HG03095 (cell line): ENCODE measurements around the gene PEAK1.

Experiments
- ATAC-seq: cut with Tn5 transposase; IDR thresholded peaks from one replicate; pipeline ENCODE4 v1.9.1; 2021; ENCODE audit warnings: moderate library complexity; ENCODE audit not compliant: unreplicated experiment

PEAK1 gene

DNA sequence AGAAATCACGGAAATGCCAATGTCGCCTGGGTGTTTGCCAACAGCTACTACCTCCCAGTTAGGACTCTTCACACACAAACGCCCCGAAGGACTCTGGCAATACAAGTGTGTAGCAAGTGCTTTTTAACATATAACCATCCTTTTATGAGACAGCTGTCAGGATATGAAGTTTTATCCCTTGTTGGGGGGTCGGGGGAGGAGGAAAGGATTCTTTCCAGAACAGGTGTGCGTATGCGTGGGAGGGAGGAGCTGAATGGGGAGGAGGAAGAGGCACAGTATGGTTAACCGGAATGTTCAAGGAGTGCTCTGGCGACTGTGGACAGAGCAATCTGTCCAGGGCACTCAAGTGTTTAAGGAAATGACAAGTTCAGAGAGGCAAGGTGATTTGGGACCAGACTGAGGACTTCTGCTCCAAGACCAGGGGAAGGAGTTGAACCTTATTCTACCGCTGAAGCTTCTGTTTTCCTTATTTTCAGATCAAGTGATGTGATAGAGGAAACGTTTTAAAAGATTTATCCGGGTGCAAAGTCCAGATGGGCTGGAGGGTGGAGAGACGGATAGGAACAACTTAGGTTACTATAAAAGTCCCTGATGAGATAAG lies 350.3 kb downstream of the PEAK1 start:
- no peak for ATAC-seq

DNA sequence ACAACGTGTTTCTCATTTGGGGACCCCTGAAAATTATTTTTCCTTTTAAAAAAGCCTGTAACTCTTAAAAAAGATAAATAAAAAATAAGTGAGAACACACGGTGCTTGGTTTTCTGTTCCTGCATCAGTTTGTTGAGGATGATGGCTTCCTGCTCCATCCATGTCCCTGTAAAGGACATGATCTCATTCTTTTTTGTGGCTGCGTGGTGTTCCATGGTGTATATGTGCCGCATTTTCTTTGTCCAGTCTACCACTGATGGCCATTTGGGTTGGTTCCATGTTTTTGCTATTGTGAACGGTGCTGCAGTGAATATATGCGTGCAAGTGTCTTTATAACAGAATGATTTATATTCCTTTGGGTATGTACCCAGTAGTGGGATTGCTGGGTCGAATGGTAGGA lies 351.3 kb downstream of the PEAK1 start:
- no peak for ATAC-seq

DNA sequence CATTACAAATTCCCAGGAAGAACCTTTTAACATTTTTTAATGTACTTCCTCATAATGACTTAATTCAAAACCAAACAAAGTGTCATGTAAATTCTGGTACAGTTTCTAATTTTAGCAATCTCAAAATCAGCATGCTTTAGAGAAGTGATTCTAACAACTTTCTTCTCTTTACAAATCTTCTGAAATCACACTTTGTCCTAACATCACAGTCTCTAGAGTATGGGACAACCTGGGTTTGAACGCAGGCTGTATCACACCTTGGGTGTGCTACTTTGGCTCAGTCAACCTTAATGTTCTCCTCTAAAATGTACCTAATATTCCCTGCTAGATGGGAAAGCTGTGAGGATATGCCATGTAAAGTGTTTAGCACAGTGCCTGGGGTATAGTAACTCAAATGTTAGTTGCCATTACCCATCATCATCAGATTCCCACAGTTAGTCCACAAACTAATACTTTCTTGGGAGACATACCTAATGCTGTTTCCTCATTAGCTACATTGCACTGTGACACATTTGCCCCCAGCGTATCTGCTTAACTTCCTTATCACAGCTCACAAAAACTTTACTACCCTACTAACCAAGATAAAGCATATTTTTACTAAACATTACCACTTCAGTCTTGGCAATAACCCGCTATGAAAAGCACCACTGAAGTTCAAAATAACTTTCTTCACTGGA lies 352.1 kb downstream of the PEAK1 start:
- no peak for ATAC-seq

DNA sequence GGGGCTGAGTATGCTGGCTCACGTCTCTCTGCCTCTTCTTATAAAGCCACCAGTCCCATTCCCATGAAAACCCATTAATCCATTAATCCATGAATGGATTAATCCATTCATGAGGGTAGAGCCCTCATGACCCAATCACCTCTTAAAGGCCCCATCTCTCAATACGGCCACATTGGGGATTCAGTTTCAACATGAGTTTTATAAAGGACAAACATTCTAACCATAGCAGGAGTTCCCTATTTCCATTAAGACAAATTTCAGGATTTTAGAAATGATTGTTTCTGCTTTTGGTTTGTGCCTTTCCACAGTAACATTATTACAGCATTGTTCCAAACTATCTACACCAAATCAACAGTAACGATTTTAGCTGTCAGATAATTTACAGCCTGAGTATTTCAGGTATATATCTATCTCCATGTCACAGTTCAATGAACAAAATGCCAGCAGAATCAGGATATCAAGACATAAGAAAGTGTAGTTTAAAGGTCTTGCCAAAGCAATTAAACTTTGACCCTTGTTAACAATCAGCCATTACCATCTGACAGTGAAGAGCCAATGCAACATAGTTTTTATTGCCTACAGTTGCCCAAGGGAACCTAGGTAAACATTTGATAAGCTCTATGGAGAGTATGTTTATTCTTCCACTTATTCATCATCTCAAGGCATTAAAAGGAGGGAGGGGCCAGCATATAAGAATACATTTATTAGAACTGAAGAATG lies 352.8 kb downstream of the PEAK1 start:
- no peak for ATAC-seq

DNA sequence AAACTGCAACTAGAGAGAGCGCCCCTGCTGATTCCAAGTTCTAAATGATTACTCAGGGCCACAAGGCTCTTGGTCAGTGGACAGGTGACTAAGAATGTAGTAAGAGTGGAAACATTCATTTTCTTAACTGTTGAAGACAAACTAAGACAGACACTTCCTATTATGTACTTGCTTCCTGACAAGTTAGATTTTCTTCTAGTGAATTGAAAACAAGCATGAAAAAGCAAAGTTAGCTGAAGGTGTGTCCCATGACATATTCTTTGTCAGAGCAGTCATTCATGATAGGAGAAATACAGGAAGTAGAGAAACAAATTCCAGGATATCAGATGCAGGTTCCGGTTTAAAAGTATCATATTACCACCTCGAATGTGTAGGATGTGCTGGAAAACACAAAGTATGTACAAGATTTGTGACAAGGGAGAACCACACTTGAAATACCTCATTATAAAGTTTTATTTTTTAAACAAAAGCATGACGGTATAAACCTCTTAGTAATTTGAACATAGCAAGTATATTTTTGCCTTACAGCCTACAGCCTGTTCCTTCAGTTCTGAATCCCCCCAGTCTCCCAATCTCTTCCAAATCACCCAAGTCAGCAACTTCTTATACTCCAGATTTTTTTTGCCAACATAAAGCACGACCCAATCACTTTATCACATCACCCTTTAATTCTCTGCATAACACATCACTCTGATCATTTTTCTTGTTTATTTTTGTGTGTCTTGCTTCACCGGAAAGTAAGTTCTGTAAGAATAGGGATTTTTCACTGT lies 355.2 kb downstream of the PEAK1 start:
- no peak for ATAC-seq

DNA sequence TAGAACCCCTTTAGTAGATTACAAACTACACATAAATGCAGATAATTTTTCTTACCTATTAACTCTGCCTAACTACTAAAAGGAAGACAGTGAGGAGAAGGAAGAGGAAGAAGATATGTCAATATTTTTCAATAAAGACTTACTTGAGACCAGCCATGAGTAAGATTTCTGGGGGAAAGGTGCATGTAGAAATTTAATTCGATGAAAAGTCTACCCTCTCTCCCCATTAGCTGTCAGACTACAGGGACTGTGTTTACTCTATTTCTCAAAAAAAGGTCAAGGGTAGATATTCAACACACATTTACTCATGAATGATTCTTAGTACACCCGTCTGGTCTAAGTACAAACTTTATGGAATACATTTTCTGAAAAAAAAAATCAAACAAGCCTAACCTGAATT lies 355.8 kb downstream of the PEAK1 start:
- ATAC-seq = no peak

DNA sequence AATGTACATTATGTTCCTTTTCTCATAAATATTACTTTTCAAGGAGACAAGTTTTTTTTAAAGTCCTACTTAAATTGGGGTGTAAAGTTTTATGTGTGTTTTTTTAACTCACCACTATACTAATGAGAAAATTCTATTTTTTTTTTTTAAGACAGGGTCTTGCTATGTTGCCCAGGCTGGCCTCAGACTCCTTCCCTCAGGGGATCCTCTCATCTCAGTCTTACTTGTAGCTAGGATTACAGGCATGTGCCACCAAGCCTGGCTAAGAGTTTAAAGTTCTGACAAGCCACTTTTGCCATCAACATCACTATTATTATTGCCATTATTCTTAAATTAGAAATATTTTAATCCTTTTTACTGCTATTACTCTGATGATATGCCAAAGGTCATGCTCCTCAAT lies 356.7 kb downstream of the PEAK1 start:
- no peak for ATAC-seq

DNA sequence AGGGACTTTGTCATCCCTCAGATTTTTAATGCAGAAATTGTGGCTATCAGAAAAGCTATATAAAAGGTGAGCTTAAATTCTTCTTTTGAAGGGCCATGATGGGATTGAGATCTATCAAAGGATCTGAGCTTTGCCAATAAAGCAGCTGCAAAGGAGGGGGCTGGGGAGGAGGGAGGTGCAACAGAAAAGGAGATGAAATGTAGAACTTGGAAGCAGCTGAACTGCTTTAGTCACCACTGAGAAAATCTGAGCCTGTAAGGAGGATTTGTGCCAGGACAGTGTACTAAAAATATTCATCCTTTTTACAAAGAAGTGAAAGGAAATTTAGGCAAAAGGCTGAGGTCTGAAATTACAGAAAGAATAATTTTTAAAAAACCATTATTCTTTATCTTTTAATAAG lies 359.4 kb downstream of the PEAK1 start:
- no peak for ATAC-seq

DNA sequence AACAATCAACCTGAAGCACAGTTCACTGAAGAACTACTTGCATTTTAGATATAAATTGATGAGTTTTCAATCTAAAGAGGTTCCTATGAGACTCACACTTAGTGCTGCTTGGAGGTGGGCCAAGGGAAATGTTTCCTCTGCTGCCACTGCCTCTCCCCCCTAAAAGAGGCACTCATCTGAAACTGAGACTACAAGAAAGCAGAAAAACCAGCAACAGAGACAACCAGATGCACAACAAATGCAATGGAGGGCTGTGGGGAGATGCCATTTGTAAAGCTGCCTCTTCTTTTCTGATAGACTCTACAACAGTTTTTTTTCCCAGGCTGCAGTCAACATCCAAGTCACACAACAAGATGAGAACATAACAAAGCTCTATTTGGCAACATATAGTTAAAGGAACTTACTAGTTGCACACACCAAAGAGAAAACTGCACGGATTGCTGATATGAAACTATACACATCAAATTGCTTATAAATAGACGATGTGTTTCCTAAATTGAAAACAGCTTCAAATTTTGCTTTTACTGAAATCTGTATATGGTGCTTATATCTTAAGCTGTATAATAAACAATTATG lies 360.0 kb downstream of the PEAK1 start:
- peak; percentile 64 for ATAC-seq

DNA sequence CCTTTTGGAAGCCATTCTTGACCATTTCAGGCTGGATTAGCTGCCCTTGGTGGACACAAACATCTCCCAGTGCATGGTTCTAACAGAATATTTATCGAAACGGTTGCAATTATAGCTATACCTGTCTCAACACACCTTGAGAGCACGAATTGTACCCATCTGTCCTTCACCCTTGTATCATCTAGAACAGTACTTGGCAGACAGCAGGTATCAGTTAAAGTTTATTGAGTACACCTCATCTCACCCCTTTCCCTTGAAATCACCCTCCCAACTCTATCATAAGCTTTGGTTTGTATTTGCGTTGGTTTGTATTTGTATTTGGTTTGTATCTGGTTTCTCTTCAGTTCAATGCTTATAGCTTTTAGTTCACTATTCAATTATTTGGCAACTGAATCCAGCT lies 361.4 kb downstream of the PEAK1 start:
- no peak for ATAC-seq

DNA sequence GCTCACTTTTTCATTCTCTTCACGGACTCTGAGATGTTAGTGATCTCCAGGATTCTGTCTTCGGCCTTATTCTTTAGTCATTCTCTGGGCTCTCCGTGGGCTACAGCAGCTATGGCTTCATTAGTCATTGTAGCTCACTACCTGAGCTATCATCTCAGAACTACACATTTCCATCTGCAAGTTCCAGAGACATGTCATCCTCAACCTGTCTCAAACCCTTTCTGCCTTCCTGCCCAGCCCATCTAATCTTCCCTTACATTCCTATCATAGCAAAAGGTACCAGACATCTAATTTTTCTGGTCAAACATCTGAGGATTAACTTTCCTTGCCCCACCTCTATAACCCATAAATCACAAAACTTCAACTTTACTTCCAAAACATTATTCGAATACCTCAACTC lies 362.2 kb downstream of the PEAK1 start:
- ATAC-seq = no peak

DNA sequence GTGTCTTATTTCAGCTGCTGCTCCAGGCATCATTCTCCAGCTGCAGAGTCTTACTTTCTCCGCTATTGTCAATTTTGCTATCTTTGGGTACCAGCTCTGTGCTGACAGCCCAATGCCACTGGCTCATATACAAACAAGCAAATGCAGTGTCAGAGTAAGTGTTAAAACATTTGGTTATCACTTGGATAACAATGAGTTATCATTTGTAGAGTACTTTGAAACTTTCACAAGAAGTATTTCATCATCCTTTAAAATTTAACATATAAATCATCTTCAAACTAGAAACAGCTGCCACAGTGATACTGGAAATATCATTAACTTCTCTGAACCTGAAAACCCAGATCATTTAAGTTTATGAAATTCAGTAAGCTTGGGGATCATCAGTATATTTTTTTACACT lies 362.8 kb downstream of the PEAK1 start:
- no peak for ATAC-seq

DNA sequence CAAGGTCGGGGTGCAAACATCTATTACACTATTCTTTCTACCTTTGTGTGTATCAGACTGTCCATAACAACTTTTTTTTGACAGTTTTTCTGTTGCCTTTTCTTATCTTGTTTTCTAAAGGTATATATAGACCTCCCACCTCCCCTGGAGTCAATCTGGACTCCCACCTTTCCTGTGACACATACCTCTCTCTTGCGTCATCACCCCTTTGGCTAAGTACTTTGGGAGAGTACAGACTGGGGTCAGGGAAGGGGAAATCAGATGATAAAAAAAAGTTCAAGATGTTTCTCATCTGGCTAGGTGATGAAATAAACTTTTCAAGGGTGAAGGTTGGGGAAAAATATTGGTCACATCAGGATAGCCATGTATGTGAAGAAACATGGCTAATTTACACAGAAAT lies 366.2 kb downstream of the PEAK1 start:
- ATAC-seq = no peak

DNA sequence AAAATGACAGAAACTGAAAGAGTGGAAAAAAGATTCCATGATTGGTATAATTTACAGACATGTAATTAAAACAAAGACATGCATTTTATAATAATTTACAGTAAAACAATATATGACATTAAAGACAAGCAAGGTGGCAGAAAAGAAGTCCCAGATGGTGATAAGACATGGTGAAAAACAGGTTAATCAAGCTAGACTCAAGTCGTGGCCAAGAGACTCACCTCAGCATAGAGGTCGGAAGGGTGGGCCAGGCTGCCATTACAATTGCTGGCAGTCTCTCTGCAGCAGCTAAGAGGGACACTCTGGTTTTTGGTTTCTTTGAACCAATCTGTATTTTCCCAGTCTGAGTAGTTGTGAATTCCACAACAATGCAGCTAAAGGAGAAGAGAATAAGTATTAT lies 367.3 kb downstream of the PEAK1 start:
- no peak for ATAC-seq
